ENCODE measurements around the gene C2CD3. TPM values are rescaled to one million over a fixed set of nuclear protein-coding genes. Genes with fewer than 3 reads are reported as not detected.
A peak's percentile ranks its signal among the peaks of the same experiment; 100 is the strongest.

C2CD3 gene
- total and polyA plus RNA-seq, 9 of the 15 experiments (the other 6 are each of a cell fraction or from before 2014, with no cell fraction given) = 4.4 to 20.2 (median 15.4) TPM

DNA sequence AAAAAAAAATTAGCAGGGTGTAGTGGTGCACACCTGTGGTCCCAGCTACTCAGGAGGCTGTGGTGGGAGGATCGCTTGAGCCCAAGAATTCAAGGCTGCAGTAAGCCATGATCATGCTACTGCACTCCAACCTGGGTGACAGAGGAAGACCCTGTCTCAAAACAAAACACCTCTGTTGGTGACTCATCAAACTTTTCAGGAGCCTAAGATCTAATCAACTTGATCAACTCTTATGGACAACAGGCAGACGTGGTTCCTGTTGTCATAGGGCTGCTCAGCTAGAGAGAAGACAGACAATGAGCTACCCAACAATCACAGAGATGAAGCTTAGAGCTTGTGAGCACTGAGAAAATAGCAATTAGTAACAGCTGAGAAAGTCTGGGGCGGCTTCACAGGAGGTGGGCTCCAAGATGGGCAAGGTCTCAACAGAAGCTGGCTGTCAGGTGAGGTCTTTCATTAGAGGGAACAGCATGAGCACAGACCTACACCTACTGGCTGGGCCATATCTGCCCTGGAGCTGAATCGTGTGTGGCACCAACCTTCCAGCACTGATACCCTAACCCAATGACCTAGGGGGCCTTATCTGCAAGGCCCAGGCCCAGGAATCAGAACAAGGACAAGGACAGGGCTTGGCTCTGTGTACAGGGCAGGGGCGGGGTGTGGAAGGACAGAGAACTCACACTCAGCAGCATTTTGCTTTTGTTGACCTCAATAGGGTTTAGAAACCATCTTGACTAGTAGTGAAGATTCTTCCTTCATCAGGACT, 154.7 kb downstream of the C2CD3 start (continued):
- TF ChIP-seq ZNF12 (CRISPR knock-in tag; IDR thresholded peaks at IDR 0.05) = no peak
- no peak for TF ChIP-seq ZNF717 (CRISPR knock-in tag; IDR thresholded peaks at IDR 0.05)
- TF ChIP-seq EHMT2 (IDR thresholded peaks at IDR 0.05) = no peak
- peak; percentile 72; the same call in 1 of the 2 replicates for TF ChIP-seq ESRRA (IDR thresholded peaks at IDR 0.05; ENCODE audit: borderline replicate concordance, low read depth)
- TF ChIP-seq ZNF408 (CRISPR knock-in tag; IDR thresholded peaks at IDR 0.05; ENCODE audit: low read depth) = no peak
- TF ChIP-seq NEUROD1 (IDR thresholded peaks at IDR 0.05; ENCODE audit: borderline replicate concordance, low read depth, low read length, partially characterized antibody) = peak; percentile 44
- TF ChIP-seq THRB (CRISPR knock-in tag; conservative IDR thresholded peaks at IDR 0.05) = no peak
- TF ChIP-seq, protein P1, sequence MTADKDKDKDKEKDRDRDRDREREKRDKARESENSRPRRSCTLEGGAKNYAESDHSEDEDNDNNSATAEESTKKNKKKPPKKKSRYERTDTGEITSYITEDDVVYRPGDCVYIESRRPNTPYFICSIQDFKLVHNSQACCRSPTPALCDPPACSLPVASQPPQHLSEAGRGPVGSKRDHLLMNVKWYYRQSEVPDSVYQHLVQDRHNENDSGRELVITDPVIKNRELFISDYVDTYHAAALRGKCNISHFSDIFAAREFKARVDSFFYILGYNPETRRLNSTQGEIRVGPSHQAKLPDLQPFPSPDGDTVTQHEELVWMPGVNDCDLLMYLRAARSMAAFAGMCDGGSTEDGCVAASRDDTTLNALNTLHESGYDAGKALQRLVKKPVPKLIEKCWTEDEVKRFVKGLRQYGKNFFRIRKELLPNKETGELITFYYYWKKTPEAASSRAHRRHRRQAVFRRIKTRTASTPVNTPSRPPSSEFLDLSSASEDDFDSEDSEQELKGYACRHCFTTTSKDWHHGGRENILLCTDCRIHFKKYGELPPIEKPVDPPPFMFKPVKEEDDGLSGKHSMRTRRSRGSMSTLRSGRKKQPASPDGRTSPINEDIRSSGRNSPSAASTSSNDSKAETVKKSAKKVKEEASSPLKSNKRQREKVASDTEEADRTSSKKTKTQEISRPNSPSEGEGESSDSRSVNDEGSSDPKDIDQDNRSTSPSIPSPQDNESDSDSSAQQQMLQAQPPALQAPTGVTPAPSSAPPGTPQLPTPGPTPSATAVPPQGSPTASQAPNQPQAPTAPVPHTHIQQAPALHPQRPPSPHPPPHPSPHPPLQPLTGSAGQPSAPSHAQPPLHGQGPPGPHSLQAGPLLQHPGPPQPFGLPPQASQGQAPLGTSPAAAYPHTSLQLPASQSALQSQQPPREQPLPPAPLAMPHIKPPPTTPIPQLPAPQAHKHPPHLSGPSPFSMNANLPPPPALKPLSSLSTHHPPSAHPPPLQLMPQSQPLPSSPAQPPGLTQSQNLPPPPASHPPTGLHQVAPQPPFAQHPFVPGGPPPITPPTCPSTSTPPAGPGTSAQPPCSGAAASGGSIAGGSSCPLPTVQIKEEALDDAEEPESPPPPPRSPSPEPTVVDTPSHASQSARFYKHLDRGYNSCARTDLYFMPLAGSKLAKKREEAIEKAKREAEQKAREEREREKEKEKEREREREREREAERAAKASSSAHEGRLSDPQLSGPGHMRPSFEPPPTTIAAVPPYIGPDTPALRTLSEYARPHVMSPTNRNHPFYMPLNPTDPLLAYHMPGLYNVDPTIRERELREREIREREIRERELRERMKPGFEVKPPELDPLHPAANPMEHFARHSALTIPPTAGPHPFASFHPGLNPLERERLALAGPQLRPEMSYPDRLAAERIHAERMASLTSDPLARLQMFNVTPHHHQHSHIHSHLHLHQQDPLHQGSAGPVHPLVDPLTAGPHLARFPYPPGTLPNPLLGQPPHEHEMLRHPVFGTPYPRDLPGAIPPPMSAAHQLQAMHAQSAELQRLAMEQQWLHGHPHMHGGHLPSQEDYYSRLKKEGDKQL (CRISPR knock-in tag; IDR thresholded peaks at IDR 0.05; ENCODE audit: borderline replicate concordance) = no peak
- no peak for TF ChIP-seq SRF (CRISPR knock-in tag; IDR thresholded peaks at IDR 0.05)
- no peak for TF ChIP-seq GTF2E2 (tag; IDR thresholded peaks at IDR 0.05)
- no peak for TF ChIP-seq FOXJ3 (CRISPR knock-in tag; IDR thresholded peaks at IDR 0.05)
- TF ChIP-seq NONO (IDR thresholded peaks at IDR 0.05; ENCODE audit: low read depth in 2 of 2, low read length in 1 of 2) = no peak
- TF ChIP-seq SMARCE1 (IDR thresholded peaks at IDR 0.05) = peak; percentile 73
- TF ChIP-seq ZC3H8 (IDR thresholded peaks at IDR 0.05) = no peak
- TF ChIP-seq DEAF1 (CRISPR knock-in tag; IDR thresholded peaks at IDR 0.05) = no peak
- TF ChIP-seq WHSC1 (IDR thresholded peaks at IDR 0.05; ENCODE audit: low read length) = no peak
- peak; percentile 97 for TF ChIP-seq TAL1 (IDR thresholded peaks at IDR 0.05)
- no peak for TF ChIP-seq GTF2F1 (IDR thresholded peaks at IDR 0.05; ENCODE audit: low read depth, low read length)
- TF ChIP-seq TCF7 (IDR thresholded peaks at IDR 0.05; ENCODE audit: borderline replicate concordance) = no peak
